Endothelial cell of umbilical vein (primary cell): Measurements from ENCODE around the gene IFNA5. TPM values are rescaled to one million over a fixed set of nuclear protein-coding genes. Genes with fewer than 3 reads are reported as not detected.

Experiments used
- BruUV-seq: library from RNA; stranded (reverse); fragments of 400-500 nt; replicated peaks from 2 replicates; lab custom pipeline; 2021; lab: Mats Ljungman, UMichigan
- CTCF ChIA-PET: fragments of 300-600, 350-600 bp; sonication (Branson Sonifier 250); formaldehyde crosslinking; loops from one replicate; lab custom pipeline; 2021; ENCODE audit warnings: antibody characterized with exemption, inconsistent platforms; lab: Charles Lee
- POLR2A ChIA-PET: fragments of 300-600, 350-600 bp; sonication (Branson Sonifier 250); formaldehyde crosslinking; loops from one replicate; lab custom pipeline; 2021; ENCODE audit warnings: antibody characterized with exemption, inconsistent platforms; lab: Charles Lee
- DNase-seq: peaks from one replicate; pipeline ENCODE4 v3.0.0-alpha.2; 2011; ENCODE audit warnings: low read depth, low spot score
- FAIRE-seq: peaks from 2 replicates; lab custom pipeline; 2011; peaks lifted over from hg19 to GRCh38; lab: Jason Lieb, UNC
- H2AFZ ChIP-seq: 2 replicates; pipeline ENCODE4 v1.6.0; 2012; ENCODE audit warnings: low read depth, low read length, control low read depth, inconsistent platforms
- H3K27ac ChIP-seq: 2 replicates; pipeline ENCODE4 v1.5.1; 2011; ENCODE audit warnings: low read depth, mild to moderate bottlenecking, control low read depth, low read length, moderate library complexity; ENCODE audit not compliant: insufficient read depth
- H3K27me3 ChIP-seq, 2 experiments: 2 replicates each; pipeline versions ENCODE4 v1.6.0 to v1.6.1; 2011; ENCODE audit warnings: low read length in 2 of 2, mixed read lengths in 1 of 2; ENCODE audit not compliant: control insufficient read depth in 2 of 2, insufficient read depth in 2 of 2
- H3K36me3 ChIP-seq, 2 experiments: 2 replicates in 1 of 2; 3 replicates in 1 of 2; pipeline ENCODE4 v1.5.1; 2011; ENCODE audit warnings: low read length in 2 of 2, mild to moderate bottlenecking in 1 of 2, moderate library complexity in 1 of 2; ENCODE audit not compliant: control insufficient read depth in 2 of 2, insufficient read depth in 2 of 2; ENCODE audit errors: extremely low read depth in 1 of 2
- H3K4me1 ChIP-seq: 3 replicates; pipeline ENCODE4 v1.5.1; 2011; ENCODE audit warnings: mild to moderate bottlenecking, low read length; ENCODE audit not compliant: control insufficient read depth, insufficient read depth; ENCODE audit errors: extremely low read depth
- H3K4me2 ChIP-seq: 2 replicates; pipeline ENCODE4 v1.6.1; 2011; ENCODE audit warnings: low read length, control low read depth, mixed read lengths; ENCODE audit not compliant: insufficient read depth
- H3K4me3 ChIP-seq, 3 experiments: fragments of 200-600 bp in 1 of 3; sonication (generic), shearing (Covaris generic) in 1 of 3; replicated peaks in 1 of 3; 2 replicates each; pipeline ENCODE4 v1.5.1; 2011 to 2016; ENCODE audit warnings: control low read depth in 3 of 3, low read length in 3 of 3, mild to moderate bottlenecking in 2 of 3, inconsistent platforms in 1 of 3, low read depth in 1 of 3, moderate library complexity in 1 of 3; ENCODE audit not compliant: insufficient read depth in 1 of 3
- H3K79me2 ChIP-seq: 2 replicates; pipeline ENCODE4 v1.6.0; 2012; ENCODE audit warnings: low read length, inconsistent platforms; ENCODE audit not compliant: control insufficient read depth, insufficient read depth
- H3K9ac ChIP-seq: replicated peaks from 2 replicates; pipeline ENCODE3; 2011; ENCODE audit warnings: low read length, control low read depth; ENCODE audit not compliant: insufficient read depth; ENCODE audit errors: extremely low read depth
- H3K9me1 ChIP-seq: replicated peaks from 3 replicates; pipeline ENCODE4 v1.6.0; 2011; ENCODE audit warnings: mild to moderate bottlenecking, low read length; ENCODE audit not compliant: control insufficient read depth, insufficient read depth; ENCODE audit errors: extremely low read depth
- H3K9me3 ChIP-seq: replicated peaks from 2 replicates; pipeline ENCODE4 v1.5.1; 2012; ENCODE audit warnings: low read length, inconsistent platforms; ENCODE audit not compliant: control insufficient read depth, insufficient read depth
- H4K20me1 ChIP-seq: replicated peaks from 2 replicates; pipeline ENCODE3; 2011; ENCODE audit warnings: mild to moderate bottlenecking, low read length; ENCODE audit not compliant: control insufficient read depth, insufficient read depth; ENCODE audit errors: extremely low read depth
- CTCF ChIP-seq, 2 donors: IDR thresholded peaks; 1 replicate in 1 of 2; 2 replicates in 1 of 2; pipeline ENCODE4 v1.5.1; 2011; ENCODE audit warnings: low read length in 2 of 2, mild to moderate bottlenecking in 2 of 2, moderate library complexity in 2 of 2, control low read depth in 1 of 2, inconsistent platforms in 1 of 2, low read depth in 1 of 2; ENCODE audit not compliant: insufficient read depth in 1 of 2; ENCODE audit errors: extremely low read depth in 1 of 2
- EZH2 ChIP-seq: IDR thresholded peaks from 2 replicates; pipeline ENCODE4 v1.6.1; 2012; ENCODE audit warnings: borderline replicate concordance, low read depth, mild to moderate bottlenecking, moderate library complexity, low read length, inconsistent platforms; ENCODE audit not compliant: severe bottlenecking
- FOS ChIP-seq: IDR thresholded peaks from 2 replicates; pipeline ENCODE4 v1.6.1; 2011; ENCODE audit warnings: mild to moderate bottlenecking, low read length, moderate library complexity, borderline replicate concordance; ENCODE audit not compliant: insufficient read depth
- GATA2 ChIP-seq: IDR thresholded peaks from 2 replicates; pipeline ENCODE4 v1.7.0; 2011; ENCODE audit warnings: low read depth, mild to moderate bottlenecking, moderate library complexity, mixed read lengths, low read length; ENCODE audit not compliant: insufficient read length, insufficient read depth
- JUN ChIP-seq: IDR thresholded peaks from 2 replicates; pipeline ENCODE4 v1.6.1; 2011; ENCODE audit warnings: borderline replicate concordance, low read depth; ENCODE audit not compliant: insufficient read length, insufficient read depth
- MAX ChIP-seq: IDR thresholded peaks from 2 replicates; pipeline ENCODE4 v1.6.1; 2011; ENCODE audit not compliant: insufficient read depth, insufficient read length
- MYC ChIP-seq: IDR thresholded peaks from one replicate; pipeline ENCODE4 v1.6.1; 2011; ENCODE audit warnings: mild to moderate bottlenecking, low read depth, low read length
- POLR2A ChIP-seq: IDR thresholded peaks from 2 replicates; pipeline ENCODE4 v1.6.1; 2012; ENCODE audit warnings: low read depth, mild to moderate bottlenecking, control low read depth, low read length
- POLR2AphosphoS5 ChIP-seq: IDR thresholded peaks from 2 replicates; pipeline ENCODE4 v1.6.1; 2012; ENCODE audit warnings: low read depth, mild to moderate bottlenecking, control low read depth, low read length, moderate library complexity; ENCODE audit not compliant: insufficient read depth
- dilution Hi-C: fragments of 300-500 bp; cut with MboI; formaldehyde crosslinking; loops from one replicate; pipeline ENCODE4 v1.15.0; 2019; ENCODE audit warnings: low sequenced_read_pairs; ENCODE audit not compliant: extremely low pct_ligation_motif_present
- intact Hi-C: fragments of 100-400 bp; cut with micrococcal nuclease; formaldehyde crosslinking; loops from one replicate; pipeline ENCODE4 v1.10.0; 2022
- polyA plus RNA-seq, 4 experiments: library from polyadenylated mRNA; depleted of rRNA in 3 of 4; stranded (reverse) in 3 of 4; unstranded in 1 of 4; fragments of >200 nt; gene quantifications; 2 replicates each; pipeline versions ENCODE4 v1.2.1 to v1.2.3, GENCODE V29; 2011 to 2012; ENCODE audit warnings: missing spikeins in 1 of 4
- total RNA-seq: library from RNA; stranded (reverse); gene quantifications from 2 replicates; pipeline ENCODE4 v1.2.3, GENCODE V29; 2021

IFNA5 gene
- total and polyA plus RNA-seq, 2 donors (not counting 3 experiments of a cell fraction or from before 2014, with no cell fraction given) = not detected

- peaks cover 13 to 29% of the 10 kb centered on the region in 2 experiments for H3K27me3 ChIP-seq
These were observed 37.4 kb downstream of the IFNA5 start for GRCh38 chr9:21267485-21268346.

More at GRCh38 chr9:21267485-21268346, 37.4 kb downstream of the IFNA5 start:
- CTCF ChIA-PET = interaction anchor here (0.8 to 1.7 kb wide), 4 partner anchors 15 to 73 kb away, joined by 3 to 6 read pairs (median 4); no protein-coding TSS in a partner anchor
- intact Hi-C loops (no loop called here), dilution Hi-C loops (no loop called here)
- no peak for DNase-seq
- H4K20me1 ChIP-seq = no peaks in the 10 kb centered on the region
- H3K27ac ChIP-seq = no peak overlapping the region
- POLR2A ChIA-PET = no interaction called here
- no peaks in the 10 kb centered on the region for H3K36me3 ChIP-seq
- no peaks in the 10 kb centered on the region for H3K79me2 ChIP-seq
- no peak for TF ChIP-seq FOS
- no peak for TF ChIP-seq CTCF (IDR thresholded peaks at IDR 0.05; ENCODE audit: extremely low read depth in 1 of 2, insufficient read depth in 1 of 2, low read depth in 1 of 2, low read length in 2 of 2)
- no peak for TF ChIP-seq JUN
- TF ChIP-seq MYC = no peak
- TF ChIP-seq MAX = no peak
- no peak for TF ChIP-seq EZH2
- TF ChIP-seq POLR2A = no peak
- TF ChIP-seq GATA2 = no peak
- TF ChIP-seq POLR2AphosphoS5 = no peak
- FAIRE-seq = no peak
- H3K9ac ChIP-seq = no peak overlapping the region
- H3K9me1 ChIP-seq = no peaks in the 10 kb centered on the region
- no peak overlapping the region for H2AFZ ChIP-seq
- no peaks in the 10 kb centered on the region for H3K9me3 ChIP-seq
- no peak overlapping the region for H3K4me3 ChIP-seq
- no peaks in the 10 kb centered on the region for H3K4me1 ChIP-seq
- no TSS peak for BruUV-seq
- H3K4me2 ChIP-seq = no peak overlapping the region
